ENCODE data around the gene SLC6A18.

- TF ChIP-seq POLR2A (IDR thresholded peaks at IDR 0.05) (no peak), CTCF (IDR thresholded peaks at IDR 0.05) (no peak), EP300 (IDR thresholded peaks at IDR 0.05) (no peak)
These were observed 4.3 kb upstream of the SLC6A18 start for GRCh38 chr5:1220831-1221230.

Measured in tibial nerve (tissue), 4 donors.